Mesendoderm (in vitro differentiated cells): Measurements from ENCODE around the gene FSTL1.
A peak's percentile ranks its signal among the peaks of the same experiment; 100 is the strongest.

Experiments
- DNase-seq: peaks from one replicate; pipeline ENCODE4 v3.0.0; 2013
- H2AK5ac ChIP-seq: 2 replicates; pipeline ENCODE4 v1.6.1; 2013; ENCODE audit warnings: low read length, inconsistent platforms
- H2BK120ac ChIP-seq: 2 replicates; pipeline ENCODE4 v1.6.1; 2013; ENCODE audit warnings: low read depth, mild to moderate bottlenecking, low read length, moderate library complexity, mixed read lengths
- H2BK15ac ChIP-seq: replicated peaks from 2 replicates; pipeline ENCODE4 v1.6.1; 2013; ENCODE audit warnings: low read depth, mild to moderate bottlenecking, moderate library complexity
- H2BK5ac ChIP-seq: 2 replicates; pipeline ENCODE4 v1.6.1; 2013; ENCODE audit warnings: low read length, inconsistent platforms
- H3K18ac ChIP-seq: 2 replicates; pipeline ENCODE4 v1.6.1; 2013; ENCODE audit warnings: mild to moderate bottlenecking, low read length, mixed read lengths
- H3K23ac ChIP-seq: one replicate; pipeline ENCODE4 v1.6.1; 2013; ENCODE audit warnings: low read length
- H3K27ac ChIP-seq: 2 replicates; pipeline ENCODE4 v1.5.1; 2013; ENCODE audit warnings: low read depth, mild to moderate bottlenecking, inconsistent platforms, low read length, moderate library complexity
- H3K27me3 ChIP-seq: 2 replicates; pipeline ENCODE4 v1.6.1; 2013; ENCODE audit warnings: low read length, control low read depth, mild to moderate bottlenecking, inconsistent platforms; ENCODE audit not compliant: insufficient read depth, poor library complexity
- H3K36me3 ChIP-seq: 2 replicates; pipeline ENCODE4 v1.6.1; 2013; ENCODE audit warnings: low read length, inconsistent platforms; ENCODE audit not compliant: control insufficient read depth, insufficient read depth
- H3K4ac ChIP-seq: one replicate; pipeline ENCODE4 v1.6.1; 2013; ENCODE audit warnings: low read depth, mild to moderate bottlenecking, low read length, moderate library complexity
- H3K4me1 ChIP-seq: 2 replicates; pipeline ENCODE4 v1.6.1; 2013; ENCODE audit warnings: low read depth, low read length, inconsistent platforms; ENCODE audit not compliant: control insufficient read depth
- H3K4me2 ChIP-seq: 2 replicates; pipeline ENCODE4 v1.6.1; 2013; ENCODE audit warnings: low read length
- H3K4me3 ChIP-seq: 2 replicates; pipeline ENCODE4 v1.5.1; 2013; ENCODE audit warnings: mild to moderate bottlenecking, low read length
- H3K56ac ChIP-seq: one replicate; pipeline ENCODE4 v1.6.1; 2013; ENCODE audit warnings: low read length
- H3K79me1 ChIP-seq: 2 replicates; pipeline ENCODE4 v1.6.1; 2013; ENCODE audit warnings: low read length, inconsistent platforms
- H3K79me2 ChIP-seq: 2 replicates; pipeline ENCODE4 v1.6.1; 2013; ENCODE audit warnings: mild to moderate bottlenecking, low read length; ENCODE audit not compliant: control insufficient read depth, insufficient read depth
- H3K9ac ChIP-seq: 2 replicates; pipeline ENCODE4 v1.6.1; 2013; ENCODE audit warnings: low read length, inconsistent platforms
- H4K5ac ChIP-seq: one replicate; pipeline ENCODE4 v1.6.1; 2013; ENCODE audit warnings: low read length
- H4K8ac ChIP-seq: one replicate; pipeline ENCODE4 v1.6.1; 2013; ENCODE audit warnings: low read depth, mild to moderate bottlenecking, control low read depth, low read length, moderate library complexity
- WGBS: extraction: QIAGEN DNeasy Blood & Tissue Kit; methylation state at CpG from one replicate; pipeline ENCODE4 v1.1.7; 2013; ENCODE audit warnings: low lambda C conversion rate, missing lambda C conversion rate; ENCODE audit not compliant: insufficient coverage; ENCODE audit errors: extremely low coverage; 5-methylcytosine and 5-hydroxymethylcytosine counted together

Gene FSTL1

GRCh38 chr3:120364101-120364500 lies 86.7 kb downstream of the FSTL1 start:
- Histone ChIP-seq H3K27me3 (no peaks in the 10 kb centered on the region), H2AK5ac (no peak overlapping the region), H3K4ac (no peak overlapping the region), H3K4me2 (no peak overlapping the region), H3K79me1 (no peaks in the 10 kb centered on the region), H2BK5ac (no peak overlapping the region), H3K18ac (no peak overlapping the region), H3K9ac (no peak overlapping the region), H3K79me2 (no peaks in the 10 kb centered on the region), H3K4me1 (no peaks in the 10 kb centered on the region), H2BK120ac (no peak overlapping the region), H4K5ac (no peak overlapping the region), H3K36me3 (no peaks in the 10 kb centered on the region), H3K4me3 (no peak overlapping the region), H3K27ac (no peak overlapping the region), H2BK15ac (no peak overlapping the region), H3K23ac (no peak overlapping the region), H3K56ac (no peak overlapping the region), H4K8ac (no peak overlapping the region)
- DNase-seq, result no peak
- no CpG with 5 or more reads among the region's 1 CpG for WGBS

- DNase-seq, result peak; percentile 6
- no peak overlapping the region for H3K18ac ChIP-seq
- H3K4me3 ChIP-seq, result no peak overlapping the region
- no peak overlapping the region for H3K27ac ChIP-seq
- H3K4me2 ChIP-seq, result no peak overlapping the region
- no peak overlapping the region for H3K56ac ChIP-seq
- no peak overlapping the region for H2BK15ac ChIP-seq
- no peaks in the 10 kb centered on the region for H3K27me3 ChIP-seq
- no peak overlapping the region for H4K8ac ChIP-seq
- no peak overlapping the region for H3K4ac ChIP-seq
- no peak overlapping the region for H2BK5ac ChIP-seq
- H3K36me3 ChIP-seq, result no peaks in the 10 kb centered on the region
- H3K79me2 ChIP-seq, result no peaks in the 10 kb centered on the region
- no peaks in the 10 kb centered on the region for H3K4me1 ChIP-seq
- no peaks in the 10 kb centered on the region for H3K79me1 ChIP-seq
- H4K5ac ChIP-seq, result no peak overlapping the region
- no peak overlapping the region for H3K9ac ChIP-seq
- H2BK120ac ChIP-seq, result no peak overlapping the region
- no peak overlapping the region for H2AK5ac ChIP-seq
- H3K23ac ChIP-seq, result no peak overlapping the region
Observed at GRCh38 chr3:120357807-120358206, 93.0 kb downstream of the FSTL1 start.

- no peaks in the 10 kb centered on the region for H3K36me3 ChIP-seq
- H3K4ac ChIP-seq, result no peak overlapping the region
- no peak overlapping the region for H4K8ac ChIP-seq
- H3K4me2 ChIP-seq, result no peak overlapping the region
- H3K18ac ChIP-seq, result no peak overlapping the region
- no peak overlapping the region for H3K4me3 ChIP-seq
- H4K5ac ChIP-seq, result no peak overlapping the region
- no CpG with 5 or more reads among the region's 1 CpG for WGBS
- no peak overlapping the region for H3K23ac ChIP-seq
- H2BK15ac ChIP-seq, result no peak overlapping the region
- H3K9ac ChIP-seq, result no peak overlapping the region
- H3K27me3 ChIP-seq, result no peaks in the 10 kb centered on the region
- H2BK120ac ChIP-seq, result no peak overlapping the region
- no peak overlapping the region for H3K27ac ChIP-seq
- H3K56ac ChIP-seq, result no peak overlapping the region
- H2BK5ac ChIP-seq, result no peak overlapping the region
- H3K79me1 ChIP-seq, result no peaks in the 10 kb centered on the region
- H2AK5ac ChIP-seq, result no peak overlapping the region
- H3K4me1 ChIP-seq, result no peaks in the 10 kb centered on the region
- no peak for DNase-seq
- no peaks in the 10 kb centered on the region for H3K79me2 ChIP-seq
Observed at GRCh38 chr3:120355486-120355885, 95.3 kb downstream of the FSTL1 start.

- Histone ChIP-seq H3K56ac (no peak overlapping the region), H3K4ac (no peak overlapping the region), H3K4me3 (no peak overlapping the region), H3K79me2 (no peaks in the 10 kb centered on the region), H3K4me1 (no peaks in the 10 kb centered on the region), H3K27ac (no peak overlapping the region), H3K9ac (no peak overlapping the region), H3K23ac (no peak overlapping the region), H3K79me1 (no peaks in the 10 kb centered on the region), H4K8ac (no peak overlapping the region), H2BK120ac (no peak overlapping the region), H2BK15ac (no peak overlapping the region), H4K5ac (no peak overlapping the region), H2BK5ac (no peak overlapping the region), H3K36me3 (no peaks in the 10 kb centered on the region), H3K27me3 (no peaks in the 10 kb centered on the region), H3K18ac (no peak overlapping the region), H2AK5ac (no peak overlapping the region), H3K4me2 (no peak overlapping the region)
- no peak for DNase-seq
Observed at GRCh38 chr3:120353463-120353862, 97.3 kb downstream of the FSTL1 start.

- WGBS, result no CpG with 5 or more reads among the region's 4 CpGs
- no peak for DNase-seq
- Histone ChIP-seq H4K5ac (no peak overlapping the region), H3K18ac (no peak overlapping the region), H3K4ac (no peak overlapping the region), H3K27ac (no peak overlapping the region), H3K79me2 (no peaks in the 10 kb centered on the region), H2BK120ac (no peak overlapping the region), H3K4me3 (no peak overlapping the region), H3K4me1 (no peaks in the 10 kb centered on the region), H3K56ac (no peak overlapping the region), H3K4me2 (no peak overlapping the region), H2BK5ac (no peak overlapping the region), H2AK5ac (no peak overlapping the region), H2BK15ac (no peak overlapping the region), H3K36me3 (no peaks in the 10 kb centered on the region), H4K8ac (no peak overlapping the region), H3K27me3 (no peaks in the 10 kb centered on the region), H3K23ac (no peak overlapping the region), H3K9ac (no peak overlapping the region), H3K79me1 (no peaks in the 10 kb centered on the region)
Observed at GRCh38 chr3:120352017-120352416, 98.8 kb downstream of the FSTL1 start.

- H3K18ac ChIP-seq, result no peak overlapping the region
- peak; percentile 12 for DNase-seq
- H3K36me3 ChIP-seq, result no peaks in the 10 kb centered on the region
- 100% methylated on average over 1 of the region's 8 CpGs for WGBS
- H4K5ac ChIP-seq, result no peak overlapping the region
- H3K27me3 ChIP-seq, result no peaks in the 10 kb centered on the region
- no peak overlapping the region for H4K8ac ChIP-seq
- no peak overlapping the region for H3K56ac ChIP-seq
- no peak overlapping the region for H2BK120ac ChIP-seq
- no peak overlapping the region for H3K4me3 ChIP-seq
- no peaks in the 10 kb centered on the region for H3K79me1 ChIP-seq
- no peak overlapping the region for H3K27ac ChIP-seq
- H3K9ac ChIP-seq, result no peak overlapping the region
- no peaks in the 10 kb centered on the region for H3K4me1 ChIP-seq
- no peak overlapping the region for H2BK15ac ChIP-seq
- no peak overlapping the region for H3K23ac ChIP-seq
- H3K79me2 ChIP-seq, result no peaks in the 10 kb centered on the region
- no peak overlapping the region for H2BK5ac ChIP-seq
- no peak overlapping the region for H2AK5ac ChIP-seq
- H3K4ac ChIP-seq, result no peak overlapping the region
- H3K4me2 ChIP-seq, result no peak overlapping the region
Observed at GRCh38 chr3:120350401-120350941, 100.3 kb downstream of the FSTL1 start.
